ENCODE results near the gene SLC6A6.

- no peak for TF ChIP-seq ZNF274 (IDR thresholded peaks at IDR 0.05; ENCODE audit: low read depth, low read length)
- TF ChIP-seq YY1 (IDR thresholded peaks at IDR 0.05; ENCODE audit: insufficient read depth, insufficient read length), result no peak
Observed at GRCh38 chr3:14360123-14360881, 42.1 kb upstream of the SLC6A6 start.
